ENCODE results near the gene AUTS2. TPM values are rescaled to one million over a fixed set of nuclear protein-coding genes. Genes with fewer than 3 reads are reported as not detected.

AUTS2 gene
- total RNA-seq, 1 donor from 2014 or later = 80.6 TPM

- no peak for TF ChIP-seq CTCF (IDR thresholded peaks at IDR 0.05)
- H3K27me3 Mint-ChIP-seq (ENCODE audit: unreplicated experiment) = no peaks in the 10 kb centered on the region
- peaks cover 4% of the 10 kb centered on the region for H3K9me3 Mint-ChIP-seq (ENCODE audit: unreplicated experiment)
- DNase-seq (ENCODE audit: extremely low spot score, unreplicated experiment) = no peak
- no peaks in the 10 kb centered on the region for H3K4me1 Mint-ChIP-seq (ENCODE audit: unreplicated experiment)
- peaks cover 14% of the 10 kb centered on the region for H3K36me3 Mint-ChIP-seq (ENCODE audit: unreplicated experiment)
- no peak overlapping the region for H3K4me3 Mint-ChIP-seq (ENCODE audit: unreplicated experiment)
- H3K27ac Mint-ChIP-seq (ENCODE audit: unreplicated experiment) = no peak overlapping the region
These were observed 958.5 kb downstream of the AUTS2 start for GRCh38 chr7:70556761-70557160.

- H3K9me3 Mint-ChIP-seq (ENCODE audit: unreplicated experiment) = peaks cover 4% of the 10 kb centered on the region
- no peak overlapping the region for H3K4me3 Mint-ChIP-seq (ENCODE audit: unreplicated experiment)
- H3K27ac Mint-ChIP-seq (ENCODE audit: unreplicated experiment) = no peak overlapping the region
- H3K4me1 Mint-ChIP-seq (ENCODE audit: unreplicated experiment) = no peaks in the 10 kb centered on the region
- H3K36me3 Mint-ChIP-seq (ENCODE audit: unreplicated experiment) = peaks cover 14% of the 10 kb centered on the region
- H3K27me3 Mint-ChIP-seq (ENCODE audit: unreplicated experiment) = no peaks in the 10 kb centered on the region
- no peak for DNase-seq (ENCODE audit: extremely low spot score, unreplicated experiment)
- no peak for TF ChIP-seq CTCF (IDR thresholded peaks at IDR 0.05)
These were observed 959.1 kb downstream of the AUTS2 start for GRCh38 chr7:70557338-70557737.

- Mint-ChIP-seq H3K4me3 (ENCODE audit: unreplicated experiment) (no peak overlapping the region), H3K36me3 (ENCODE audit: unreplicated experiment) (peaks cover 14% of the 10 kb centered on the region), H3K27ac (ENCODE audit: unreplicated experiment) (no peak overlapping the region), H3K4me1 (ENCODE audit: unreplicated experiment) (no peaks in the 10 kb centered on the region), H3K9me3 (ENCODE audit: unreplicated experiment) (peaks cover 4% of the 10 kb centered on the region), H3K27me3 (ENCODE audit: unreplicated experiment) (no peaks in the 10 kb centered on the region)
- no peak for DNase-seq (ENCODE audit: extremely low spot score, unreplicated experiment)
- TF ChIP-seq CTCF (IDR thresholded peaks at IDR 0.05) = no peak
These were observed 961.5 kb downstream of the AUTS2 start for GRCh38 chr7:70559815-70560214.

GRCh38 chr7:70563960-70564359 is 965.7 kb downstream of the AUTS2 start:
- Mint-ChIP-seq H3K4me3 (ENCODE audit: unreplicated experiment) (no peak overlapping the region), H3K4me1 (ENCODE audit: unreplicated experiment) (peaks cover 17% of the 10 kb centered on the region), H3K27ac (ENCODE audit: unreplicated experiment) (no peak overlapping the region), H3K27me3 (ENCODE audit: unreplicated experiment) (no peaks in the 10 kb centered on the region), H3K9me3 (ENCODE audit: unreplicated experiment) (peaks cover 2% of the 10 kb centered on the region), H3K36me3 (ENCODE audit: unreplicated experiment) (peaks cover 11% of the 10 kb centered on the region)
- no peak for TF ChIP-seq CTCF (IDR thresholded peaks at IDR 0.05)
- no peak for DNase-seq (ENCODE audit: extremely low spot score, unreplicated experiment)

- no peak for DNase-seq (ENCODE audit: extremely low spot score, unreplicated experiment)
- Mint-ChIP-seq H3K4me3 (ENCODE audit: unreplicated experiment) (no peak overlapping the region), H3K27ac (ENCODE audit: unreplicated experiment) (no peak overlapping the region), H3K4me1 (ENCODE audit: unreplicated experiment) (peaks cover 17% of the 10 kb centered on the region), H3K9me3 (ENCODE audit: unreplicated experiment) (no peaks in the 10 kb centered on the region), H3K27me3 (ENCODE audit: unreplicated experiment) (no peaks in the 10 kb centered on the region), H3K36me3 (ENCODE audit: unreplicated experiment) (peaks cover 16% of the 10 kb centered on the region)
- no peak for TF ChIP-seq CTCF (IDR thresholded peaks at IDR 0.05)
These were observed 967.6 kb downstream of the AUTS2 start for GRCh38 chr7:70565721-70566370.
